Measurements from ENCODE around the gene TM7SF2.

The TM7SF2 gene

DNA sequence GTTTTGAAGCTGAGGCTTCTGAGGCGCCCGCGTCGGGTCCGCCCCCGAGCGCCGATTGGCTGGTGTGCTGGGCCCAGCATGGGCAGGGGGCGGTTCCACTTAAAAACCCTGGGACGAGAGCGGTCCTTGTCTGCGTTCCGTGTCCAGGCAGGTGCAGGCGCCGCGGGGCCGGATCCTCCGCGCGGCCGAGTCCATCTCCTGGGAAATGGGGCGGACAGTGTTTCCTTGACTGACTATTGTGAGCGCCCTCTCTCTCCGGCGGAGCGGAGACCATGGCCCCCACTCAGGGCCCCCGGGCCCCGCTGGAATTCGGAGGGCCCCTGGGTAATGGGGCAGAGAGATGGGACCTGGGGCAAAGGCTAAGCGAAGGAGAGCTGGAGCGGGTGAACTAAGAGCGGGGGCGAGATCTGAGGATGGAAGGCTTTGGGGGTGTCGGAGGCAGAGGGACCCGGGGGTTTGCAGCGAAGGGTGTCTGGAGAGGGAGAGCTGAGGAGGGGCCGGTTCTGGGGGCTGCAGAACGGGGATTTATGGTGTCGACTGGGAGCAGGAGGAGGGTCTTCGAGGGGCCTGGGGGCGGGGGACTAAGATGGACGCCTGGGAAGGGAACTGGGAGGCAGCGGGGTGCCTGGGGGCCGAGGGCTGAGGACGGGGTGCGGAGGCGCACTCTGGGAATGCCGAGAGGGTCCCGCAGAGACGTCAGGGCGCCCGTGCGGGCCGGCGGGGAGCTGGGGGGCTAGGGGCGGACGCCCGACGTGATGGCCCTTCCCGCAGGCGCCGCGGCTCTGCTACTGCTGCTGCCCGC is at the start of gene TM7SF2:
Gene TM7SF2 (plus strand): TSS at position 129 of the 802 bp plus-strand sequence. CDS start 144 bp downstream, at position 273.
- peak; percentile 96 for DNase-seq (ENCODE audit: low spot score)

DNA sequence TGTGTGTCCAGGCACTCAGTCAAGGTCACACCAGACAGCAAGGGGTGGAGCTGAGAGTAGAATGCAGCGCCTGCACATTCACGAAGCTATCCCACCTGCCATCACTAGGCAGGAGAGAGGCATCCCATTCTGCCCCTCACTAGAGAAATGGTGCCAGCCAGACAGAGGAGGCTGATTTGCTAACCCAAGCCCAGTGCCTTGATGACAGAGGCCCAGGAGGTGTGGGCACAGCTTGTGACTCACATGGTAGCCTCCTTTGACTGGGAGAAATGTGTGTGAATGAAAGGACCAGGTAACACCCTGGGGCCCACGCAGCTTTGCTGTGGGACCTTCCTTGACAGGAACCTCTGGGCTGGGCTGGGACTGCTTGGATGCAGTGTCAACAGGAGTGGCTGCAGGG is 48.1 kb upstream of the TM7SF2 start:
- DNase-seq (ENCODE audit: low spot score), result no peak

GRCh38 chr11:65064847-65065240 is 46.8 kb upstream of the TM7SF2 start:
- DNase-seq (ENCODE audit: low spot score), result no peak

DNA sequence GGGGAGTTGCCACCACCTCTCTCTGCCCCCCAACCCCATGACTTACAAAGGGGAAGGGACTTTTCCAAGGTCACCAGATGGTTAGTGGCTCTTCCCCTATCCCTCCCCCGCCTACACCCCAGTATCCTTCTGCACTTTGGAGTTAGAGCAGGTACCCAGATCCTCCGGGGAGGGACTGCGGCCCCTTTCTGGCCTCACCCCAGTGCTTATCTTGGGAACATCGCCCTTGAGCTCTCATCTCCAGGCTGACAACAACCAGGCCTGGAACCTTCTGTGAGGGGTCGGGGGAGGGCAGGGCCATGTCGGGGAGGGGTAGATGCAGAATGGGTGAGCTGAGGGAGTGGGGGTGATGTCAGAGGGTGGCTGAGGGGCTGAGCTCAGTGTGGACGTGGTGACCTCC is 45.8 kb upstream of the TM7SF2 start:
- no peak for DNase-seq (ENCODE audit: low spot score)

DNA sequence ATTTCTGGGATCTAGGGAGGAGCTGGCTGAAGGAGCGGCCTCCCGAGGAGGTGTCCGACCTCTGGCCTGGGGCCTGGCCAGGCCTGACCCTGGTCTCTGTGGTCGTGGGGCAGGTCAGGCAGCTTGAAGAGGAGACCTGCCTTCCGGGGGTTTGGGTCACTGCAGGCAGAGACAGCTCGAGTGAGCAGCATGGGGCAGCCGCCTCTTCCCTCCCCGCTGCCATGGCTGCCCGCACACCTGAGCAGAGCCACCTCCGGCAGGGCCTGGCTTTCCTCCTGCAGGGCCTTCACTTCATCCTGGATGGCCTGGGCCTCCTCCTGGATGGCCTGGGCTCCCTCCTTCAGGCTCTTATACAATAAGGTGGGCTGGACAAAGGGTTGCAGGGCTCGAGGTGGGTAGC is 45.4 kb upstream of the TM7SF2 start:
- DNase-seq (ENCODE audit: low spot score), result no peak

GRCh38 chr11:65066805-65067291 is 44.8 kb upstream of the TM7SF2 start:
- peak; percentile 70 for DNase-seq (ENCODE audit: low spot score)

- DNase-seq (ENCODE audit: low spot score), result no peak
Observed at GRCh38 chr11:65067446-65067845, 44.2 kb upstream of the TM7SF2 start.

DNA sequence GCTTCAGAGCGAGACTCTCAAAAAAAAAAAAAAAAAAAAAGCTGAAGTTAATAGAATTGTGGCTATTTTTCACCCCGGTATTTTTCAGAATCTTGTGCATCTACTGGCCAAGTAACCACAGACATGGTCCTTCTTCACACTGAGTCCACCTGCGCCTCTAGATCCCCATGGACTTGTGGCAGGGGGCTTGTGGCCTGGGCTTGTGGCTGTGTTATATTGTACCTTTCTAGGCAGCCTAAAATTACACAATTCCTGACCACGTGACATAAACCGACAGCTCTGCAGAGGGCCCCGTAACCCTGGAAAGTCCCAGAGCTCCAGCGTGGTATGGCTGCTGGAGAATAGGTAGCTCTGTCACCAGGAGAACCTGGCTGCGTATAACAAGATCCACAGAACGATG is 42.5 kb upstream of the TM7SF2 start:
- no peak for DNase-seq (ENCODE audit: low spot score)

DNA sequence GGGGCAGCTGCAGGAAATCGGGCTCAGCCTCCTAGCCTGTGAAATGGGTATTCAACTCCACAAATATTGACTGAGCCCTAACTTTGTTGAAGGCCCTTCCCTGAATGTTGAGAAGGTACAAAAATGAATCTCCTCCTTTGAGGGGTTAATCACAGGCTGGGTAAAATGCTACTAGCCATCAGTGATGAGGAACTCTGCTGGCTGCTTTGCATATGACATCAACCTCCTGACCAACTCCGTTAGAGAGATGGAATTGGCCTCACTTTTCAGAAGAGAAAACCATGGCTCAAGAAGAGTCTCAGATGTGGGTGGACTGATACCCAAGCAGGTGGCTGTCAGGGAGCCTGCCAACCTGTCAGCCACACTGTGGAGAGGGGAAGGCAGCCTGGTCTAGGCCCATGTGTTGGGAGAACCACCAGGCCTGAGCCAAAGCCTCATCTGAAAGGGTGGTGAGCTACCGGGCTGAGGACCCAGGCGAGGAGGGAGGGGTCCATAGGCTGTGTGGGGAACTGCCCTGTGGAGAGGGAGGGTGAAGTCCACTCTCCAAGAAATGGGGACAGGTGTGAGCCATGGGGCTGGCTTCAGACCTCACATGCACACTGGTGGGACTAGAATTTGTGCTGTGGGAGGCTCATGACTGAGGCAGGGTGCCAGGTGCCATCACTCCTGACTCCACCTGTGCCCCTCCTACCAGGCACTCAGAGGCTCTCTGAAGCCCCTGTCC is 39.6 kb upstream of the TM7SF2 start:
- DNase-seq (ENCODE audit: low spot score), result no peak

- no peak for DNase-seq (ENCODE audit: low spot score)
Observed at GRCh38 chr11:65072631-65072966, 39.1 kb upstream of the TM7SF2 start.

DNA sequence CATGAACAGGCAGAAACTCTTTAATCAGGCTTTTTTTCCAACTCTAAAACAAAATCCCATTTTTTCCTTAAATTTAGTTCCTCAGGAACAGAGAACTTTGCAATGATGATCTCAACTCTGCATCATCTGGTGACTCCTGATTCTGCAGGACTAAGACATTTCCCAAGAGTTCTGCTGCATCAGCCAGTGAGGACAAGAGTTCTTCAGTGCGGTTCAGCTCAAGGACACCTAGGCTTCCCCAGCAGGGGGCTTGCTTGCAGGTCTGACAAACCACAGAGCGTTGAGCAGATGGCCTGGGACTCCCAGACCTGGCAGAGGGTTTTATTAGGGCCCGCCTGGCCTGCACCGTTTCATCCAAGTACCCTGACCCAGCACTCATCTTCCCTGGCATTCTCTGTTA is 34.2 kb upstream of the TM7SF2 start:
- no peak for DNase-seq (ENCODE audit: low spot score)

DNA sequence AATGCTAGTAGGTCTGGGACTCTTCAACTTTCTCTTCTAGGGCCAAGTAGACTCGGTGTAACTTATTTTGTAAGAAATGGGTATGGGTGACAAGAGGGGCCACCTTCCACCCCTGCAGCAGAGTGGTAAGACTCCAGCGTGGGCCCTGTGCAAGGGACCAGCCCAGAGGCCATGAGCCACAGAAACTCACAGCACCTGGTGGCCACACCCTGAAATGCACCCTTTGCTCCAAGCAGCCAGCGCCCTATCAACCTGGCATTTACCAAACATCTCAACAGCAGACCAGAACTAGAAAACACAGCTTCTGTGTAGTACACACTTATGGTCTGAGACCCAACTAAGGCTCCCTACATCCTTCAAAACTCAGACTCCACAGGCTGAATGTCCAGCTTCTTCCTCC is 33.5 kb upstream of the TM7SF2 start:
- peak; percentile 77 for DNase-seq (ENCODE audit: low spot score)

GRCh38 chr11:65078786-65079342 is 32.8 kb upstream of the TM7SF2 start:
- DNase-seq (ENCODE audit: low spot score), result no peak

DNA sequence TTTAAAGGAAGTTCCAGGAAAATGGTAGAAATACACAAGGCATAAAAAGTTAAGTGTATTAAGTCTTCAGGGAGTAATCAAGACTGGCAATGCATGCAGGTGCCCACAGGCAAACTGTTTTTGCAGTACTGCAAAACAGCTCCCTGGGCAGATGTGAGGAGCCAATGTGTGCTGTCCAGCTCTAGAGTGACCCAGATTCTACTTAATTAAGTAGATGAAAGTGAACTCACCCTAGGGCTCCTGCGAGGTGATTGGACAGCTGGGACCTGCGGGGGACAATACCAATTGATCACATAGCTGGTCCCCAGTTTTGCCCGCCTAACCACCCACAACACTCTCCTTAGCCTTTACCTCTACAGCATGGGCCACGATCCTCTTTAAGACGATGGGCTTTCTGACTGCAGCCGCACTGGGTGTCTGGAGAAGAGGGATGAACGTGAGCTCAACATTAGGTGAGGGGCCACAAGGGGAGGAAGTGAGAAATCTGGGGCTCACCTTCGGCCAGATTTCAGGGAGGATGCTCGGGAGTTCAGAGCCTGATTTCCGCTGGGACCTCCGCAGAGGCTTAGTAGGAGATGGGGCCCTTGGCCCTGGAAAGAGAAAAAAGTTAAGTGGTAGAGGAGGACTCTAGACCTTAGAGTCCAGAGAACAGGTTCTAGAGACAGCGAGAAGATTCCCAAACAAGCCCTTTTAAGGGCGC is 28.4 kb upstream of the TM7SF2 start:
- no peak for DNase-seq (ENCODE audit: low spot score)

DNA sequence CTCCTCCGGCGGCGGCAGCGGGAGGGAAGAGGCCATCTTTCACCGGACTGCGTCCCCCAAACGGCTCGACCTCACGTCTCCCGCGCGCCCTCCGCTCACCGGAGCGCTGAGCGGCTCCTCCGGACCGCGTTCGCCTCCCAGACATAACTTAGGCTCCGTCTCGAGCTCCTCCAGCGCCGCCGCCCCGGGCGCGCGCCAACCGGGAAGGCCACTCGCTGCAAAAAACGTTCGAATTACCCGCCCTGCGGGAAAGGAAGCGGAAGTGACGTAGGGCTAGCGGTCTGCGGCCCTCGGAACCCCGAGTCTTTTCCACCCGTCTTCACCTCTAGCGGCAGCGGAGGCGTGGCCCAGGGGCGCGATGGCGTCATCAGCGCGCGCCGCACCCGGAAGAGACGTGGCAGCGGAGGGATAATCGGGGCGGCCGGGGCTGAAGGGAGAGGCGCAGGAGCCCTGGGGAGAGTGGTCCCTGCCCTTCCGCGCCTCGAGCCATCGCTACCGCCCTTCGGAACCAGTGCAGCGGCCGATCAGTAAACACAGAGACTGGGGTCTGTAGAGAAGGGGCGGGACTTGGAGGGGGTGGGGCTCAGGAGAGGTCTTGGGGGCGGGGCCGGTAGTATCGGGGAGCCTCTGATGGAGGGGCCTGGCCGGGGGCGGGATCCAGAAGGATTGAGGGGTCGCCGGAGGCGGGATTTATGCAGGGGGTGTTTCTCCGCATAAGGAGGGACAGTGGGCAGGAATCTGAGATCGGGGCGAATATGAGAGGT is 27.7 kb upstream of the TM7SF2 start, which contains the start of the genes CDCA5 and ZFPL1:
Gene CDCA5 (minus strand): TSS at position 207 of the 764 bp plus-strand sequence. CDS start 62 bp downstream, at position 145.
Gene ZFPL1 (plus strand): TSS at position 389 of the 764 bp plus-strand sequence. CDS start 477 bp downstream, outside the sequence.
- peak; percentile 99 for DNase-seq (ENCODE audit: low spot score)

DNA sequence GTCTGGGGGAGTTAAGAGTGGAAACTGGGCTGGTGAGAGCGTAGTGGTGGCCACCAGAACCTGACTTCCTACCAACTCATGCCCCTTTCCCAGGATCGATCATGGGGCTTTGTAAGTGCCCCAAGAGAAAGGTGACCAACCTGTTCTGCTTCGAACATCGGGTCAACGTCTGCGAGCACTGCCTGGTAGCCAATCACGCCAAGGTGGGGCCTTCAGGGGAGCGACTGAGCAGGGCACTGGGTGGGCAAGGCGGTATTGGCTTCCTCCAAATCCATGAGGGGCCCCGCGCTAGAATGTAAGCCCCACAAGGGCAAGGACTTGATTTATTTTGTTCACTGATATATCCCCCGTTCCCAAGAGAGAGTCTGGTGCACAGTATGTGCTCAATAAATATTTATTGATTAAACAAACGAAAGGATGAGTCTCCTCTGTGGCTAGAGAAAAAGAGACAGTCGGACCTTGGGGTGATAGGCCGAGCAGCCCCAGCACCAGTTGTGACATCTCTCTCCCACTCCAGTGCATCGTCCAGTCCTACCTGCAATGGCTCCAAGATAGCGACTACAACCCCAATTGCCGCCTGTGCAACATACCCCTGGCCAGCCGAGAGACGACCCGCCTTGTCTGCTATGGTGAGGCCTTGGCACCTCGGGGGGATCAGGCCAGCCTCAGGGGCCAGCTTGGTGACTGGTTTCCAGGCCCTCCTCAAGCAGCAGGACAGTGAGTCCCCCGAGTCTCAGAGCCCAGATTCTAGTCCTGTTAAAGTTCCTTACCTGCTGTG is 26.9 kb upstream of the TM7SF2 start:
- DNase-seq (ENCODE audit: low spot score), result no peak

- no peak for DNase-seq (ENCODE audit: low spot score)
Observed at GRCh38 chr11:65085446-65085845, 26.2 kb upstream of the TM7SF2 start.

GRCh38 chr11:65086809-65087208 is 24.9 kb upstream of the TM7SF2 start:
- DNase-seq (ENCODE audit: low spot score), result no peak

- no peak for DNase-seq (ENCODE audit: low spot score)
Observed at GRCh38 chr11:65087216-65087615, 24.5 kb upstream of the TM7SF2 start.

DNA sequence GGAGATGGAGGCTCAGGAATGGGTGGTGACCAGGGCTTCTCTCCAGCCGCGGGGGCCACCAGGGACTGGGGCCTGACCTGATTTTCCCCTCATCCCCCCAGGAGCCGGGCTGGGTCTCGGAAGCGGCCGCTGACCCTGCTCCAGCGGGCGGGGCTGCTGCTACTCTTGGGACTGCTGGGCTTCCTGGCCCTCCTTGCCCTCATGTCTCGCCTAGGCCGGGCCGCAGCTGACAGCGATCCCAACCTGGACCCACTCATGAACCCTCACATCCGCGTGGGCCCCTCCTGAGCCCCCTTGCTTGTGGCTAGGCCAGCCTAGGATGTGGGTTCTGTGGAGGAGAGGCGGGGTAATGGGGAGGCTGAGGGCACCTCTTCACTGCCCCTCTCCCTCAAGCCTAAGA is 23.8 kb upstream of the TM7SF2 start:
- no peak for DNase-seq (ENCODE audit: low spot score)

- DNase-seq (ENCODE audit: low spot score), result no peak
Observed at GRCh38 chr11:65089621-65090020, 22.1 kb upstream of the TM7SF2 start.

All from iPS-NIHi11 (cell line).